Measurements from ENCODE around the gene CYB5B.

Gene CYB5B

GRCh38 chr16:69443927-69444631 lies 19.7 kb downstream of the CYB5B start:
- no peak for TF ChIP-seq CTCF (IDR thresholded peaks at IDR 0.05; ENCODE audit: low read depth, low read length)
- DNase-seq (ENCODE audit: low read depth, low spot score), result peak; percentile 66
- no peak overlapping the region for H3K4me3 ChIP-seq (ENCODE audit: low read depth, low read length)
- in situ Hi-C loops (cut with HindIII; ENCODE audit: low sequenced_read_pairs), result no loop called here

- TF ChIP-seq CTCF (IDR thresholded peaks at IDR 0.05; ENCODE audit: low read depth, low read length), result no peak
- peak; percentile 64 for DNase-seq (ENCODE audit: low read depth, low spot score)
- in situ Hi-C loops (cut with HindIII; ENCODE audit: low sequenced_read_pairs), result no loop called here
- H3K4me3 ChIP-seq (ENCODE audit: low read depth, low read length), result no peak overlapping the region
These were observed 20.6 kb downstream of the CYB5B start for GRCh38 chr16:69444873-69445517.

GRCh38 chr16:69448470-69449193 lies 24.2 kb downstream of the CYB5B start:
- TF ChIP-seq CTCF (IDR thresholded peaks at IDR 0.05; ENCODE audit: low read depth, low read length), result no peak
- DNase-seq (ENCODE audit: low read depth, low spot score), result peak; percentile 18
- H3K4me3 ChIP-seq (ENCODE audit: low read depth, low read length), result no peak overlapping the region
- in situ Hi-C loops (cut with HindIII; ENCODE audit: low sequenced_read_pairs), result no loop called here

- H3K4me3 ChIP-seq (ENCODE audit: low read depth, low read length), result no peak overlapping the region
- TF ChIP-seq CTCF (IDR thresholded peaks at IDR 0.05; ENCODE audit: low read depth, low read length), result no peak
- in situ Hi-C loops (cut with HindIII; ENCODE audit: low sequenced_read_pairs), result no loop called here
- no peak for DNase-seq (ENCODE audit: low read depth, low spot score)
These were observed 26.7 kb downstream of the CYB5B start for GRCh38 chr16:69451166-69451565.

- TF ChIP-seq CTCF (IDR thresholded peaks at IDR 0.05; ENCODE audit: low read depth, low read length), result no peak
- in situ Hi-C loops (cut with HindIII; ENCODE audit: low sequenced_read_pairs), result no loop called here
- DNase-seq (ENCODE audit: low read depth, low spot score), result no peak
- H3K4me3 ChIP-seq (ENCODE audit: low read depth, low read length), result no peak overlapping the region
These were observed 29.5 kb downstream of the CYB5B start for GRCh38 chr16:69453936-69454335.

- no peak for DNase-seq (ENCODE audit: low read depth, low spot score)
- in situ Hi-C loops (cut with HindIII; ENCODE audit: low sequenced_read_pairs), result no loop called here
- H3K4me3 ChIP-seq (ENCODE audit: low read depth, low read length), result no peak overlapping the region
- TF ChIP-seq CTCF (IDR thresholded peaks at IDR 0.05; ENCODE audit: low read depth, low read length), result no peak
These were observed 39.5 kb downstream of the CYB5B start for GRCh38 chr16:69463876-69464275.
